Memory B cell (primary cell): ENCODE data around the gene NBAS.

Experiments used
- ATAC-seq: fragments of 150-1000 bp; cut with Tn5 transposase; 2 replicates; pipeline ENCODE4 v1.10.0; 2021; ENCODE audit warnings: low read depth, mild to moderate bottlenecking, moderate library complexity
- DNase-seq, 2 donors: peaks; one replicate each; pipeline ENCODE4 v3.0.0; 2022; ENCODE audit warnings: low spot score in 2 of 2
- H3K27ac Mint-ChIP-seq: one replicate; pipeline ENCODE4 v1.8.0; 2022; ENCODE audit warnings: mild to moderate bottlenecking, moderate library complexity, mixed read lengths
- H3K27me3 Mint-ChIP-seq: one replicate; pipeline ENCODE4 v1.8.0; 2022; ENCODE audit warnings: mixed read lengths
- H3K36me3 Mint-ChIP-seq: one replicate; pipeline ENCODE4 v1.8.0; 2022; ENCODE audit warnings: mild to moderate bottlenecking, mixed read lengths
- H3K4me1 Mint-ChIP-seq: one replicate; pipeline ENCODE4 v1.8.0; 2022; ENCODE audit warnings: mixed read lengths
- H3K4me3 Mint-ChIP-seq: one replicate; pipeline ENCODE4 v1.8.0; 2022; ENCODE audit warnings: mild to moderate bottlenecking, moderate library complexity, mixed read lengths
- H3K9me3 Mint-ChIP-seq: one replicate; pipeline ENCODE4 v1.8.0; 2022; ENCODE audit warnings: mixed read lengths

Gene NBAS

DNA sequence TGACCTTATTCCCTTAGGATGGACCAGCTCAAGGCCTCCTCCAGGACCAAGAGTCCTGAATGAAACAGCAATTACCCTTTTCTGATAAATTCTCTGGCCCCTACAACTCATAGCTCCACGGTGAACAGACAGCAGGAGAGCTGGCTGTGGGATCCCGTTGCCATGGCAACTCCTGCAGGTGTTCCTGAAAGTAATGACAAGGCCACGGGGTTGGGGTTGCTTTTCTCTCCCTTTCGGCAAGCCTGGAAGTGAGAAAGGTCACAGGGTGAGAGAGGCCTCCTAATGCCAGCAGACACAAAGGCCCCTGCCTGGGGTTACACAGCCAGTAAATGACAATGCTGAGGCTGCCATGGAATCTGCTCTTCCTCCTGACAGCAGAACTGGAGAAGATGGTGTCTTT, 403.0 kb downstream of the NBAS start:
- H3K27me3 Mint-ChIP-seq = no peaks in the 10 kb centered on the region
- H3K27ac Mint-ChIP-seq = no peak overlapping the region
- no peak overlapping the region for H3K4me3 Mint-ChIP-seq
- H3K36me3 Mint-ChIP-seq = no peaks in the 10 kb centered on the region
- no peak for DNase-seq
- H3K4me1 Mint-ChIP-seq = peaks cover 4% of the 10 kb centered on the region
- H3K9me3 Mint-ChIP-seq = no peaks in the 10 kb centered on the region
- ATAC-seq = no peak

DNA sequence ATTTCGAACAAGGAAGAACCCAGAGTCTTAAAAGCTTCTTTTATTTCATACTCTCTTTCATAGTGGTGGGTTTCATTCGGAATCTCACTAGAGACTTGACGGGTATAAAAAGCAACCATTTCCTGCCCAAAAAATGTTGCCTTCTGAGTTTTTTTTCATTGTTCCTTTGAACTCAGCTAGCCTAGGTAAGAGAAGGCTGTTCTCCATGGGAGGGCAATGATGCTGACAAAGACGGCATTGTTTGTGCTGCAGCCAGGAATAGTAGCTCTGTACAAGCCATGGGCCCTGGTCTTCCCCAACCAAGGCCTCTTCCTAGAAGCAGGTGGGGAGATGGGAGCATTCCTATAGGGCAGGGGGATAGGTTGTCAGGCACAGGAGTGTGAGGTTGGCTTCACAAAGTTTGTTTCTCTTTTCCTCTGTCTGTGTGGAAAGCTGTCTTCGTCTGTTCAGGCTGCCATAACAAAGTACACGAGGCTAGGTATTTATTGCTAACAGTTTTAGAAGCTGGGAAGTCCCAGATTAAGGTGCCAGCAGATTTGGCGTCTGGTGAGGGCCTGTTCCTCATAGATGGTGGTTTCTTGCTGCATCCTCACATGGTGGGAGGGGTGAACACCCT, 405.1 kb downstream of the NBAS start:
- DNase-seq = no peak
- ATAC-seq = no peak
- Mint-ChIP-seq H3K27ac (no peak overlapping the region), H3K4me3 (no peak overlapping the region), H3K36me3 (no peaks in the 10 kb centered on the region), H3K9me3 (no peaks in the 10 kb centered on the region), H3K4me1 (peaks cover 4% of the 10 kb centered on the region), H3K27me3 (no peaks in the 10 kb centered on the region)

DNA sequence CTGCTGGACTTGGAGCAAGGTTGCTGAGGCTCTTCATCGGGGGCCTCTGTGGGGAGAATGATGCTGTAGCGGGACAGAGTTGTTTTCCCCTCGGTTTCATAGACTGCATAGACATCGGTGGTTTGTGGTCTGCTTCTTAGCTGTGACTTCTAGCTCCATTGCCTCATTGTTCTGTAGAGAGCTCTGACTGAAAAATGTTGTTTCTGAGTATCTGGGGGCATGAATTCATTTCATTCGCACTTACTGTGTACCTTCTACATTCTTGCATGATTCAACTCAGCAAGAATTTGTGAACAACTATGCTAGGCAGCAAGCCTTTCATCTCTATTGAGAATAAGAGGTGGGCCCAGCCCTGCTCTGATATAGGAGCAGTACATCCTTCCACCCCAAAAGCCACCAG, 406.8 kb downstream of the NBAS start:
- no peak overlapping the region for H3K27ac Mint-ChIP-seq

DNA sequence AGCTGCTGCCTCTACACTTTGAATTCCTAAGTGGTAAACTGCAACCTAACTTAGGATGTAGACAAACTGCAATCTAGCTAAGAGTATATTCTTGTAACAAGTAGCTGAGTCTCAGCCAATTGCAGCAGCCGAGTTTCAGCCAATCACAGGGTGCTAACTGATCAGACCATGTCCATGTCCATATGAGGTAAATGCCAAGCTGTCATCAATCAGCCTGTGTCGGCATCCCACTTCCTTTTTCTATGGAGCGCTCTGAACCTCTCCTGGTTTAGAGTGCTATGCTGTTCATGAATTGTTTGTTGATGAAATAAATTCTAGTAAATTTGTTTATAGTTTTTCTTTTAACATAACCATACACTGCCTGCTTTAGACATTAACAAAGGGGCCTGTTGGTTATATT, 408.8 kb downstream of the NBAS start:
- Mint-ChIP-seq H3K4me1 (no peaks in the 10 kb centered on the region), H3K9me3 (no peaks in the 10 kb centered on the region), H3K4me3 (no peak overlapping the region), H3K27me3 (no peaks in the 10 kb centered on the region), H3K36me3 (no peaks in the 10 kb centered on the region), H3K27ac (no peak overlapping the region)
- DNase-seq = no peak
- ATAC-seq = no peak

More for the DNA sequence above, 406.8 kb downstream of the NBAS start:
- no peaks in the 10 kb centered on the region for H3K27me3 Mint-ChIP-seq
- H3K36me3 Mint-ChIP-seq = no peaks in the 10 kb centered on the region
- no peak overlapping the region for H3K4me3 Mint-ChIP-seq
- DNase-seq (no peak), ATAC-seq (no peak)
- peaks cover under 1% of the 10 kb centered on the region for H3K4me1 Mint-ChIP-seq
- H3K9me3 Mint-ChIP-seq = no peaks in the 10 kb centered on the region

DNA sequence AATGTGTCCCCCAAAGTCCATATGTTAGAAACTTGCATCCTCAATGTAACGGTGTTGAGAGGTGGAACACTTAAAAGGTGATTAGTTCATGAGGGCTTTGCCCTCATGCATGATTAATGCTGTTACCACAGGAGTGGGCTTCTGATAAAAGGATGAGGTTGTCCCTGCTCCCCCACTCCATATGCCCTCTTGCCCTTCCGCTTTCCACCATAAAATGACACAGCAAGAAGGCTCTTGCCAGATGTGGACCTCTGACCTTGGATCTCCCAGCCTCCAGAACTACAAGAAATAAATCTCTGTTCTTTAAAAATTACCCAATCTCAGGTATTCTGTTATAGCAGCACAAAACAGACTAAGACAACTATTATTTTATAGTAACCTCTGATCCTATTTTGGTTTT, 412.1 kb downstream of the NBAS start:
- no peak overlapping the region for H3K4me3 Mint-ChIP-seq
- H3K9me3 Mint-ChIP-seq = no peaks in the 10 kb centered on the region
- no peak overlapping the region for H3K27ac Mint-ChIP-seq
- no peaks in the 10 kb centered on the region for H3K4me1 Mint-ChIP-seq
- DNase-seq = no peak
- H3K27me3 Mint-ChIP-seq = peaks cover 2% of the 10 kb centered on the region
- no peak for ATAC-seq
- H3K36me3 Mint-ChIP-seq = no peaks in the 10 kb centered on the region

DNA sequence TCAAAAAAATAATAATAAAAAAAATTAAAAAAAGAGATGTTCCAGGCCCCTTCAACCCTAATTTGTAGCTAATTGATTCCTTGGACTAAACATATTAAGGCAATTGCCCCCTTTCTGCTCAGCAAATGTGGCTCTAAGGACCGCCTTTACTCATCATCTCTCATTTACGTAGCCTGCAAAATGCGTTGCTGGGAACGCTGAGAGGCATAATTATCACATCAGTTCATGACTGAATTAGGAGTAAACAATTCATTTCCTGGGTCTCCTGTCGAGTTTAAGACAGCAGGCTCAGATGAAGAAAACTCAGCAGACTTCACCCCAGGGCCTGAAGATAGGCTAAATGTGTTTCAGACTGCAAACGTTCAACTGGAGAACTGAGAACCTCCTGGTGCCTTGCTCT, 413.5 kb downstream of the NBAS start:
- H3K9me3 Mint-ChIP-seq = no peaks in the 10 kb centered on the region
- H3K36me3 Mint-ChIP-seq = no peaks in the 10 kb centered on the region
- ATAC-seq (no peak), DNase-seq (no peak)
- peaks cover 4% of the 10 kb centered on the region for H3K4me1 Mint-ChIP-seq
- H3K27me3 Mint-ChIP-seq = peaks cover 2% of the 10 kb centered on the region
- H3K4me3 Mint-ChIP-seq = no peak overlapping the region
- H3K27ac Mint-ChIP-seq = no peak overlapping the region

DNA sequence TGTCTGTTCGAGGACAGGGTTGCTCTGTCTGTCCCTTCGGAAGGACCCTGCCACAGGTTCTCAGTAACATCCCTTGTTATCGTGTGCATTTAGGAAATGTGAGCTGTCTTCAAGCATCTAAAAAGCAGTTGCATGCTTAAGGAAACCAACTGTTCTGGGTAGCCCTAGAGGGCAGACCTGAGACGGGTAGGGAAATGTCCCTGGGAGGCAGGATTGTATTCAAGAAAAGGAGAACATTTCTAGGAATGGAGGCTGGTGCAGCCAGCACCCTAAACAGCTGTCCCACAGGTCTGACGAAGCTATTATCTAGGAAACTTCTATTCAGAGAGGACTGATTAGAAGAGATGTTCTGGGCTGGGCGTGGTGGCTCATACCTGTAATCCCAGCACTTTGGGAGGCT, 414.2 kb downstream of the NBAS start:
- H3K4me1 Mint-ChIP-seq = peaks cover 9% of the 10 kb centered on the region
- ATAC-seq = no peak
- H3K4me3 Mint-ChIP-seq = no peak overlapping the region

DNA sequence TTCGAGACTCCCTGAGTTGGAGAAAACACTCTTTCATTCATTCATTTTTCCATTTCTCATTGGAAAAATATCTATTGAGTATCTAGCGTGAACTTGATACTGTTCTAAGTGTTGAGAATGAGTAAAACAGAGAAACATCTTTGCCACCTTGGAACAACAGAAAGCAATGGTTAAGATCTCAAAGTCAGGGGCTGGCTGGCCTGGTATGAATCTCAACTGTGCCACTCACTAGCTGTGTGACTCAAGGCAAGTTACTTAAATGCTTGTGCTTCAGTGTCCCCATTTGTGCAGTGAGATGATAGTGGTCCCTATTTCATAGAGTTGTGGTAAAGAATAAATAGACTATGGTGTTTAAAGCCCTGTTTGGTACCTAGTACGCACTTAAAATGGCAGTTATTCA, 415.2 kb downstream of the NBAS start:
- ATAC-seq (no peak), DNase-seq (no peak)
- Mint-ChIP-seq H3K27ac (no peak overlapping the region), H3K4me1 (peaks cover 16% of the 10 kb centered on the region), H3K4me3 (no peak overlapping the region), H3K27me3 (peaks cover 2% of the 10 kb centered on the region), H3K36me3 (peaks cover 3% of the 10 kb centered on the region), H3K9me3 (peaks cover 4% of the 10 kb centered on the region)

More for the DNA sequence above, 414.2 kb downstream of the NBAS start:
- Mint-ChIP-seq H3K27ac (no peak overlapping the region), H3K9me3 (no peaks in the 10 kb centered on the region), H3K27me3 (peaks cover 2% of the 10 kb centered on the region), H3K36me3 (no peaks in the 10 kb centered on the region)
- no peak for DNase-seq

DNA sequence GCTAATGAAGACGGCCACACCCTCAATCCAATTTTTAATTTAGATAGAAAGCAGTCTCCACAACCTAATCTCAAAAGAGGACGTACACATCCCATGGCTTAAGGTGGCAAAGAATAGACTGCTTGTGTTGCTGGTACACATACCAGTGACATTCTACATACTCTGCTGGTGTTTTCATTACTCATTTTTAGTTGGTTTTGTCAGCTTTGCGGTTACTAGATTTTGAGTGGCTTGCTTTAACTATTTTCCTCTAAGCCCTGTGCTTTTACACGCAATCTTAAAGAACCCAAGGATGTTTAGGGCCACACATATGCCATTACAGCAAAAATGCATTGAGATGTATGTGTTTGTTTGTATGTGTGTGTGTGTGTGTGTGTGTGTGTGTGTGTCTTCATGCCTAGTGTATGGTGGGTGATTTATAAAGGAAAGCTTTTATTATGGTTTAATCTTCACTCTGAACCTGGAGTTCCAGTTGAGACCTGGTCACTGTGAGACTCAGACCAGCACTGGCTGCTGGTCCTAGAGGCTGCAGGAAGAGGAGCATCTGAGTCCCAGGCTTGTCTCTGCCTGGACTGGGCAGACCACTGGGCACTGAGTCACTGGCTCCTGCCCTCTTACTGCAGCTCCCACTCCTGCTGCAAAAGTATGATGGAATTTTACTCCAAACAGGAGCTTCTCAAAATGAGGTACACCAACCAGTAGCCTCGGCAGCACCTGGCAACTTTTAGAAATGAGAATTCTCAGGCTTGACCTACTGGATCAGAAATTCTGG, 415.9 kb downstream of the NBAS start:
- H3K27me3 Mint-ChIP-seq = peaks cover 2% of the 10 kb centered on the region
- no peak overlapping the region for H3K4me3 Mint-ChIP-seq
- DNase-seq (no peak), ATAC-seq (no peak)
- peaks cover 3% of the 10 kb centered on the region for H3K36me3 Mint-ChIP-seq
- peaks cover 16% of the 10 kb centered on the region for H3K4me1 Mint-ChIP-seq
- peaks cover 4% of the 10 kb centered on the region for H3K9me3 Mint-ChIP-seq
- no peak overlapping the region for H3K27ac Mint-ChIP-seq

DNA sequence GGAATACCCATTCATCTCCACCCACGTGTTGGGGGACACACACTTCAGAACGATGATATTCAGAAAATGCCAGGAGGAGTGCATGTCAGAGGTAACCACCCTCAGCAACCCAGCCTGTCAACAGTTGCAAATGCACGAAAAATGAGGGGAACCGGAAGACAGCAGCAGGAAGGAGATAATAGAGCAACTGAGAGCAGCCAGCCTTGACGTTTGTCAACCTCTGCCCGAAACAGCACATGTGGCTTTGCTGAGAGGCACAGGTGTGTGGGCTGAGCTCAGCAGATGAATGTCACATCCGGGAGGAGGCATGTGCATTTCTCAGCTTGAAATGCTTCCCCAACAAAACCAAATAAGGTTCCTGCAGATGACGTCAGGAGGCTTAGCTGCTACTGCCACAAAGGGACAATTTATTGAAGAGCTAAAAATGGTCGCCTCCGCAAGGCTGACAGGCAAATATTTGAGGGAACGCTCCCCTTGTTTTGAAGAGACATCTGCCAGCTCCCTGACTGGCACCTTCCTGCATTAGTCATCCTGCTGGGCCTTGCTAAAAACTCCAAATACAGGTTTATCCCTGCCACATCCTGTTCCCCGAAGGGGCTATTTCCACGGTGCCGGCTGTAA, 419.0 kb downstream of the NBAS start:
- Mint-ChIP-seq H3K27ac (peak overlapping the region; percentile 92), H3K27me3 (peaks cover 2% of the 10 kb centered on the region), H3K4me3 (peak overlapping the region; percentile 47), H3K9me3 (peaks cover 9% of the 10 kb centered on the region), H3K36me3 (peaks cover 3% of the 10 kb centered on the region), H3K4me1 (peaks cover 16% of the 10 kb centered on the region)
- DNase-seq (peak; percentile 51 to 70), ATAC-seq (peak; percentile 99)

DNA sequence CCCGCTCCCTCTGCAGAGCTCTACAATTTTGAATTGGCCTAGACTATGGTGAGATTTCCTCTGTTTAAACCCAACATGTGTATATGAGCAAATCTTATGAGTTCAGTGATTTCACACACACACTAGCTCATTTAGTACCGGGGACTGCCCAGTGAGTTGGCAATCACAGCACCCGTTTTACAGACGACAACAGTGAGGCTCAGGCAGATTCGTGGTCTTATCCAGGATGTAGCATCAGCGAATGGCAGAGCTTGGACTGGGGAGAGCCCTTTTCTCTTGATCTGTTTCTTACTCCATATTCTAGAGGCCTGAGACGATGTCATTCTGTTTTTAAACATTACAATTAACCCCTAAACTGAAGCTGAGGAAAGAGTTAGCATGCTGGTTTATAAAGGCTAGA, 419.9 kb downstream of the NBAS start:
- peaks cover 16% of the 10 kb centered on the region for H3K4me1 Mint-ChIP-seq
- peak overlapping the region; percentile 92 for H3K27ac Mint-ChIP-seq
- no peak for ATAC-seq
- peaks cover 10% of the 10 kb centered on the region for H3K9me3 Mint-ChIP-seq
- H3K36me3 Mint-ChIP-seq = peaks cover 6% of the 10 kb centered on the region
- H3K4me3 Mint-ChIP-seq = no peak overlapping the region
- H3K27me3 Mint-ChIP-seq = peaks cover 2% of the 10 kb centered on the region
- no peak for DNase-seq

DNA sequence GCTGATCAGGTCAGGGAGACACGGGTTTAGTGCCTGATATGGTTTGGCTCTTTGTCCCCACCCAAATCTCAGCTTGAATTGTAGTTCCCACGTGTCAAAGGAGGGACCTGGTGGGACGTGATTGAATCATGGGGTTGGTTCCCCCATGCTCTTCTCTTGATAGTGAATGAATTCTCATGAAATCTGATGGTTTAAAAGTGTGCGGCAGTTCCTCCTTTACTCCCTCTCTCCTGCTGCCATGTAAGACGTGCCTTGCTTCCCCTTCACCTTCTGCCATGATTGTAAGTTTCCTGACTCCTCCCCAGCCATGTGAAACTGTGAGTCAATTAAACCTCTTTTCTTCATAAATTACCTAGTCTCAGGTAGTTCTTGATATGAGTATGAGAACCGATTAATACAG, 424.5 kb downstream of the NBAS start:
- peaks cover 6% of the 10 kb centered on the region for H3K36me3 Mint-ChIP-seq
- peaks cover 7% of the 10 kb centered on the region for H3K27me3 Mint-ChIP-seq
- H3K4me1 Mint-ChIP-seq = peaks cover 6% of the 10 kb centered on the region
- no peak overlapping the region for H3K27ac Mint-ChIP-seq
- ATAC-seq (no peak), DNase-seq (no peak)
- H3K4me3 Mint-ChIP-seq = no peak overlapping the region
- peaks cover 10% of the 10 kb centered on the region for H3K9me3 Mint-ChIP-seq

DNA sequence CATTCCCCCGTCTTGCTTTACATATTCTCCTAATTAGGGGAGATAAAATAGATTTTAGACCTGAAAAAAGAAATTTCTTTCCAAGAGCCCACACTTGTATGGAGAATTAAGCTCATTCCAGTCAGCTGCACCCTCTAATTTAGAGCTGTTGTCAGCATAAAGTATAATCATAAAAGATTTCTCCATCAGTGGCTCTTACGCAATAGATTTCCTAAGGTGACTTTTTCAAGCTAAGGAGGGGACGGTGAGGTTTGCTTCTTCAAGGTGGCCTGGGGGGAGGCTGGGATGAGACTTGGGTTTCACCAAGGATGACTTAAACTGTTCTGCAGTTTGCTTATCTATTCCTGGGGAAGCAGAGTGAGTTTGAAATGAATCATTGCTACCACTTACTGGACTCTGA, 426.2 kb downstream of the NBAS start:
- Mint-ChIP-seq H3K36me3 (peaks cover 3% of the 10 kb centered on the region), H3K9me3 (peaks cover 6% of the 10 kb centered on the region), H3K4me1 (peaks cover 3% of the 10 kb centered on the region), H3K27ac (no peak overlapping the region), H3K4me3 (no peak overlapping the region), H3K27me3 (peaks cover 8% of the 10 kb centered on the region)
- DNase-seq (no peak), ATAC-seq (no peak)

DNA sequence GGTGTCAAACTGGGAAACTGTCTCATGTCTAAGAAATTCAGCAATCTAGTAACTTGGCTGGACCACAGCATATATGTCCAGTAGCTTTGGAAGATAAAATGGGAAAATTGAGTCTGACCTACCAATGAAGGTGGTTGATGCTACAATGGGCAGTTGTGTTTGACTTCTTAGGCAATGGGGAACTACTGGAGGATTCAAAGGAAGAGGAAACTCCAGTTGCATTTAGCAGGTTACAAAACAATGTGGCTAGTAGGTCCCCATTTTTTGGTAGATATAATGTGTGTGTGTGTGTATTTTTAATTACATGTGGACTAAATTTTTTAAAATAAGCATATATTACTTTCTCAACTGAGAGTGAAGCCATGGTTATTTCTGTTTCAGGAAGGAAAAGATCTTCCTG, 427.7 kb downstream of the NBAS start:
- no peak for DNase-seq
- H3K27ac Mint-ChIP-seq = no peak overlapping the region
- peaks cover 1% of the 10 kb centered on the region for H3K9me3 Mint-ChIP-seq

More for the DNA sequence above, 427.7 kb downstream of the NBAS start:
- Mint-ChIP-seq H3K27me3 (peaks cover 11% of the 10 kb centered on the region), H3K4me3 (no peak overlapping the region), H3K4me1 (peaks cover 3% of the 10 kb centered on the region), H3K36me3 (peaks cover 4% of the 10 kb centered on the region)
- no peak for ATAC-seq
